Parietal lobe (tissue), 1 donor: ENCODE results near the gene MEIG1. TPM values are rescaled to one million over a fixed set of nuclear protein-coding genes. Genes with fewer than 3 reads are reported as not detected.

ENCODE experiments used
- total RNA-seq: library from RNA; depleted of rRNA; stranded (reverse); fragments of >200 nt; gene quantifications from one replicate; pipeline ENCODE4 v1.2.3, GENCODE V29; 2014

The MEIG1 gene
- not detected for total RNA-seq

GRCh38 chr10:14959221-14960057 lies at the start of gene MEIG1:
Gene MEIG1 (plus strand): TSS chr10:14959388. CDS start chr10:14966469, 7,081 bp downstream.

GRCh38 chr10:14954001-14954770 lies 5.0 kb upstream of the MEIG1 start, which contains the start of gene DCLRE1C:
Gene DCLRE1C (minus strand): TSS chr10:14954096. CDS start chr10:14954010, 86 bp downstream.

Other genes starting within 250 kb of the MEIG1 start
- gene FAM107B, start 184.5 kb upstream of the MEIG1 start, total RNA-seq, result 85.8 TPM
- gene CDNF, start 121.4 kb upstream of the MEIG1 start, total RNA-seq, result not detected
- 13.5 TPM for gene HSPA14, start 121.1 kb upstream of the MEIG1 start, total RNA-seq
- 20.7 TPM for gene MSANTD7, start 121.1 kb upstream of the MEIG1 start, total RNA-seq
- 37.6 TPM for gene SUV39H2, start 80.5 kb upstream of the MEIG1 start, total RNA-seq
- gene DCLRE1C, start 5.3 kb upstream of the MEIG1 start, total RNA-seq, result 25.4 TPM
- gene OLAH, start 84.6 kb downstream of the MEIG1 start, total RNA-seq, result not detected
- gene ACBD7, start 129.4 kb downstream of the MEIG1 start, total RNA-seq, result 8.1 TPM
- 7.5 TPM for gene RPP38, start 138.0 kb downstream of the MEIG1 start, total RNA-seq
- 72.6 TPM for gene NMT2, start 209.3 kb downstream of the MEIG1 start, total RNA-seq